NT2/D1 (cell line): ENCODE results near the gene UCP1.

Experiments
- DNase-seq: peaks from one replicate; pipeline ENCODE4 v3.0.0-alpha.2; 2011; ENCODE audit warnings: low read depth, low spot score
- H3K27me3 ChIP-seq: 2 replicates; pipeline ENCODE4 v1.6.0; 2011; ENCODE audit warnings: mild to moderate bottlenecking; ENCODE audit not compliant: insufficient read length, insufficient read depth
- H3K36me3 ChIP-seq: 2 replicates; pipeline ENCODE4 v1.6.1; 2011; ENCODE audit warnings: mild to moderate bottlenecking, low read length, mixed read lengths; ENCODE audit not compliant: insufficient read depth, insufficient read length
- H3K4me1 ChIP-seq: 2 replicates; pipeline ENCODE4 v1.5.1; 2011; ENCODE audit not compliant: insufficient read depth, insufficient read length
- H3K4me3 ChIP-seq: 2 replicates; pipeline ENCODE4 v1.5.1; 2011; ENCODE audit warnings: low read depth; ENCODE audit not compliant: insufficient read length
- H3K9ac ChIP-seq: 2 replicates; pipeline ENCODE4 v1.6.0; 2011; ENCODE audit warnings: low read depth; ENCODE audit not compliant: insufficient read length
- H3K9me3 ChIP-seq: 2 replicates; pipeline ENCODE4 v1.5.1; 2011; ENCODE audit warnings: mild to moderate bottlenecking, low read length; ENCODE audit not compliant: insufficient read depth
- SUZ12 ChIP-seq: IDR thresholded peaks from 2 replicates; pipeline ENCODE4 v1.6.1; 2011; ENCODE audit not compliant: insufficient read length, insufficient read depth; ENCODE audit errors: extremely low read depth
- YY1 ChIP-seq: IDR thresholded peaks from 2 replicates; pipeline ENCODE4 v1.6.1; 2011; ENCODE audit not compliant: insufficient read length, insufficient read depth
- ZNF274 ChIP-seq: IDR thresholded peaks from 2 replicates; pipeline ENCODE4 v1.6.1; 2011; ENCODE audit warnings: mild to moderate bottlenecking, low read depth, low read length

Gene UCP1

GRCh38 chr4:140607852-140608251, 39.1 kb upstream of the UCP1 start:
- no peak for DNase-seq
- Histone ChIP-seq H3K4me3 (no peak overlapping the region), H3K4me1 (no peaks in the 10 kb centered on the region), H3K9ac (no peak overlapping the region), H3K9me3 (no peaks in the 10 kb centered on the region), H3K36me3 (no peaks in the 10 kb centered on the region), H3K27me3 (no peaks in the 10 kb centered on the region)
- TF ChIP-seq ZNF274 (no peak), YY1 (no peak), SUZ12 (no peak)

- peaks cover 3% of the 10 kb centered on the region; the same call in 1 of the 2 replicates for H3K9me3 ChIP-seq
- H3K9ac ChIP-seq: no peak overlapping the region
- H3K36me3 ChIP-seq: no peaks in the 10 kb centered on the region
- H3K27me3 ChIP-seq: no peaks in the 10 kb centered on the region
- H3K4me3 ChIP-seq: no peak overlapping the region
- TF ChIP-seq YY1 (no peak), SUZ12 (no peak), ZNF274 (no peak)
- no peak for DNase-seq
- peaks cover 5% of the 10 kb centered on the region for H3K4me1 ChIP-seq
Measured at GRCh38 chr4:140604544-140604943, 35.8 kb upstream of the UCP1 start.

GRCh38 chr4:140603286-140603685, 34.5 kb upstream of the UCP1 start:
- no peaks in the 10 kb centered on the region for H3K27me3 ChIP-seq
- TF ChIP-seq SUZ12: no peak
- TF ChIP-seq YY1: no peak
- no peak for TF ChIP-seq ZNF274
- peaks cover 5% of the 10 kb centered on the region for H3K4me1 ChIP-seq
- H3K4me3 ChIP-seq: no peak overlapping the region
- peaks cover 3% of the 10 kb centered on the region; the same call in 1 of the 2 replicates for H3K9me3 ChIP-seq
- DNase-seq: no peak
- no peaks in the 10 kb centered on the region for H3K36me3 ChIP-seq
- no peak overlapping the region for H3K9ac ChIP-seq

- no peaks in the 10 kb centered on the region for H3K27me3 ChIP-seq
- peaks cover 5% of the 10 kb centered on the region for H3K4me1 ChIP-seq
- no peak overlapping the region for H3K4me3 ChIP-seq
- no peak overlapping the region for H3K9ac ChIP-seq
- no peak for TF ChIP-seq YY1
- TF ChIP-seq ZNF274: no peak
- no peak for TF ChIP-seq SUZ12
- H3K36me3 ChIP-seq: no peaks in the 10 kb centered on the region
- no peak for DNase-seq
- H3K9me3 ChIP-seq: peaks cover 3% of the 10 kb centered on the region; the same call in 1 of the 2 replicates
Measured at GRCh38 chr4:140602714-140603113, 34.0 kb upstream of the UCP1 start.

GRCh38 chr4:140600408-140600807, 31.6 kb upstream of the UCP1 start:
- no peaks in the 10 kb centered on the region for H3K36me3 ChIP-seq
- no peak overlapping the region for H3K9ac ChIP-seq
- no peak overlapping the region for H3K4me3 ChIP-seq
- H3K4me1 ChIP-seq: peaks cover 5% of the 10 kb centered on the region
- H3K27me3 ChIP-seq: no peaks in the 10 kb centered on the region
- H3K9me3 ChIP-seq: peaks cover 3% of the 10 kb centered on the region; the same call in 1 of the 2 replicates
- TF ChIP-seq YY1 (no peak), SUZ12 (no peak), ZNF274 (no peak)
- no peak for DNase-seq

GRCh38 chr4:140595065-140595464, 26.3 kb upstream of the UCP1 start:
- Histone ChIP-seq H3K27me3 (no peaks in the 10 kb centered on the region), H3K4me3 (no peak overlapping the region), H3K9ac (no peak overlapping the region), H3K9me3 (no peaks in the 10 kb centered on the region), H3K4me1 (no peaks in the 10 kb centered on the region), H3K36me3 (no peaks in the 10 kb centered on the region)
- DNase-seq: no peak
- TF ChIP-seq YY1: no peak
- no peak for TF ChIP-seq ZNF274
- no peak for TF ChIP-seq SUZ12

- Histone ChIP-seq H3K4me1 (no peaks in the 10 kb centered on the region), H3K36me3 (no peaks in the 10 kb centered on the region), H3K4me3 (no peak overlapping the region), H3K9ac (no peak overlapping the region), H3K9me3 (no peaks in the 10 kb centered on the region), H3K27me3 (no peaks in the 10 kb centered on the region)
- no peak for DNase-seq
- TF ChIP-seq YY1 (no peak), SUZ12 (no peak), ZNF274 (no peak)
Measured at GRCh38 chr4:140584439-140584838, 15.7 kb upstream of the UCP1 start.

GRCh38 chr4:140581078-140581477, 12.3 kb upstream of the UCP1 start:
- Histone ChIP-seq H3K9ac (no peak overlapping the region), H3K27me3 (no peaks in the 10 kb centered on the region), H3K9me3 (no peaks in the 10 kb centered on the region), H3K4me1 (no peaks in the 10 kb centered on the region), H3K4me3 (no peak overlapping the region), H3K36me3 (no peaks in the 10 kb centered on the region)
- no peak for DNase-seq
- TF ChIP-seq ZNF274: no peak
- no peak for TF ChIP-seq SUZ12
- TF ChIP-seq YY1: no peak
